KOPT-K1 (cell line): ENCODE data around the gene OBSCN.

Source experiments
- H3K27ac ChIP-seq: fragments of 200-600 bp; sonication (generic); 2 replicates; pipeline ENCODE4 v1.5.1; 2016; ENCODE audit warnings: antibody characterized with exemption, mild to moderate bottlenecking, low read depth, low read length; ENCODE audit not compliant: poor library complexity, severe bottlenecking
- H3K36me3 ChIP-seq: fragments of 200-600 bp; sonication (generic); 2 replicates; pipeline ENCODE4 v1.5.1; 2017; ENCODE audit warnings: antibody characterized with exemption, mild to moderate bottlenecking, low read length, moderate library complexity; ENCODE audit not compliant: insufficient read depth
- H3K9me3 ChIP-seq: fragments of 200-600 bp; sonication (generic); 2 replicates; pipeline ENCODE4 v1.5.1; 2017; ENCODE audit warnings: antibody characterized with exemption, low read length, mild to moderate bottlenecking; ENCODE audit not compliant: insufficient read depth, poor library complexity, severe bottlenecking

Gene OBSCN

GRCh38 chr1:228362884-228363450 is 155.1 kb downstream of the OBSCN start:
- no peaks in the 10 kb centered on the region for H3K36me3 ChIP-seq
- H3K9me3 ChIP-seq = no peaks in the 10 kb centered on the region

GRCh38 chr1:228363686-228364067 is 155.8 kb downstream of the OBSCN start:
- H3K27ac ChIP-seq = no peak overlapping the region
- H3K36me3 ChIP-seq = no peaks in the 10 kb centered on the region

More at GRCh38 chr1:228362884-228363450, 155.1 kb downstream of the OBSCN start:
- H3K27ac ChIP-seq = no peak overlapping the region

GRCh38 chr1:228364068-228364705 is 156.3 kb downstream of the OBSCN start:
- Histone ChIP-seq H3K27ac (no peak overlapping the region), H3K36me3 (no peaks in the 10 kb centered on the region), H3K9me3 (no peaks in the 10 kb centered on the region)

More at GRCh38 chr1:228363686-228364067, 155.8 kb downstream of the OBSCN start:
- H3K9me3 ChIP-seq = no peaks in the 10 kb centered on the region

- Histone ChIP-seq H3K9me3 (no peaks in the 10 kb centered on the region), H3K36me3 (no peaks in the 10 kb centered on the region), H3K27ac (no peak overlapping the region)
Measured at GRCh38 chr1:228364706-228365213, 156.9 kb downstream of the OBSCN start.

GRCh38 chr1:228365271-228366061 is 157.6 kb downstream of the OBSCN start:
- H3K9me3 ChIP-seq = no peaks in the 10 kb centered on the region
- no peaks in the 10 kb centered on the region for H3K36me3 ChIP-seq
- no peak overlapping the region for H3K27ac ChIP-seq

GRCh38 chr1:228366062-228366865 is 158.4 kb downstream of the OBSCN start:
- Histone ChIP-seq H3K27ac (no peak overlapping the region), H3K36me3 (no peaks in the 10 kb centered on the region)

GRCh38 chr1:228366866-228367741 is 159.3 kb downstream of the OBSCN start:
- Histone ChIP-seq H3K27ac (no peak overlapping the region), H3K36me3 (no peaks in the 10 kb centered on the region), H3K9me3 (no peaks in the 10 kb centered on the region)

More at GRCh38 chr1:228366062-228366865, 158.4 kb downstream of the OBSCN start:
- no peaks in the 10 kb centered on the region for H3K9me3 ChIP-seq

GRCh38 chr1:228367798-228368791 is 160.3 kb downstream of the OBSCN start:
- Histone ChIP-seq H3K27ac (no peak overlapping the region), H3K36me3 (no peaks in the 10 kb centered on the region), H3K9me3 (no peaks in the 10 kb centered on the region)

- no peaks in the 10 kb centered on the region for H3K9me3 ChIP-seq
Measured at GRCh38 chr1:228368801-228369607, 161.2 kb downstream of the OBSCN start.

GRCh38 chr1:228369608-228370438 is 162.0 kb downstream of the OBSCN start:
- H3K27ac ChIP-seq = no peak overlapping the region
- no peaks in the 10 kb centered on the region for H3K9me3 ChIP-seq
- no peaks in the 10 kb centered on the region for H3K36me3 ChIP-seq

More at GRCh38 chr1:228368801-228369607, 161.2 kb downstream of the OBSCN start:
- Histone ChIP-seq H3K27ac (no peak overlapping the region), H3K36me3 (no peaks in the 10 kb centered on the region)

GRCh38 chr1:228370439-228370940 is 162.6 kb downstream of the OBSCN start:
- H3K27ac ChIP-seq = no peak overlapping the region
- H3K36me3 ChIP-seq = no peaks in the 10 kb centered on the region
- H3K9me3 ChIP-seq = no peaks in the 10 kb centered on the region
